VCaP (cell line): ENCODE results near the gene PRPF6.

ENCODE experiments used
- H3K27ac ChIP-seq: fragments of 450-650 bp; 2 replicates; pipeline ENCODE4 v1.5.1; 2017
- TF ChIP-seq, protein P1 (sequence below): fragments of 450-650 bp; conservative IDR thresholded peaks from 2 replicates; pipeline ENCODE4 v1.5.1; 2017; ENCODE audit warnings: mild to moderate bottlenecking, moderate library complexity

Gene PRPF6

DNA sequence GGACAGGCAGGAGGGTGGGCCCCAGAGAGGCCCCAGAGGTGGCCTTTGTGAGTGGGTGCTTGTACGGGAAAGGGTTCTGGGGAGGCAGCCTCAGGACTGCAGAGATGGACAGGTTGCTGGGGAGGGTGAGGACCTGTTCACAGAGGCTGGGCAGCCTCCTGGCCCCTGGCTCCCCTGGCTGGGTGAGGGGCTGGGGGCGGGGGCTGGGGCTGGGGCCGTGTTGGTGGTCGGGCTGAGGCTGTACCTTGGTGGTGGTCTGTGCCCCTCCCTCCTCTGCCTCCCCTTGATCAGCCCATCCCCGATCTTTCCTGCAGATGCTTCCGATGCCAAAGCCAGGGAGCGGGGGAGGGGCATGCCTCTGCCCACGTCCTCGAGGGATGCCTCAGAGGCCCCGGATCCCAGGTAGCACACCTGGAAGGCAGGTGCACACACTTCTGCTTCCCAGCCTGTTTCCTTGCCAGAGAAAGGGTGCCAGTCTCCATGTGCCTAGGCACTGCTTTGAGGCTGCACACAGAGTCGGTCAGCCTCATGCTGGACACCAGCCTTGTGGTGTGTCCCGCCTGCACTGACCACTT, 86.9 kb downstream of the PRPF6 start:
- no peak overlapping the region for H3K27ac ChIP-seq
- TF ChIP-seq, protein P1, sequence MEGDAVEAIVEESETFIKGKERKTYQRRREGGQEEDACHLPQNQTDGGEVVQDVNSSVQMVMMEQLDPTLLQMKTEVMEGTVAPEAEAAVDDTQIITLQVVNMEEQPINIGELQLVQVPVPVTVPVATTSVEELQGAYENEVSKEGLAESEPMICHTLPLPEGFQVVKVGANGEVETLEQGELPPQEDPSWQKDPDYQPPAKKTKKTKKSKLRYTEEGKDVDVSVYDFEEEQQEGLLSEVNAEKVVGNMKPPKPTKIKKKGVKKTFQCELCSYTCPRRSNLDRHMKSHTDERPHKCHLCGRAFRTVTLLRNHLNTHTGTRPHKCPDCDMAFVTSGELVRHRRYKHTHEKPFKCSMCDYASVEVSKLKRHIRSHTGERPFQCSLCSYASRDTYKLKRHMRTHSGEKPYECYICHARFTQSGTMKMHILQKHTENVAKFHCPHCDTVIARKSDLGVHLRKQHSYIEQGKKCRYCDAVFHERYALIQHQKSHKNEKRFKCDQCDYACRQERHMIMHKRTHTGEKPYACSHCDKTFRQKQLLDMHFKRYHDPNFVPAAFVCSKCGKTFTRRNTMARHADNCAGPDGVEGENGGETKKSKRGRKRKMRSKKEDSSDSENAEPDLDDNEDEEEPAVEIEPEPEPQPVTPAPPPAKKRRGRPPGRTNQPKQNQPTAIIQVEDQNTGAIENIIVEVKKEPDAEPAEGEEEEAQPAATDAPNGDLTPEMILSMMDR, result no peak

DNA sequence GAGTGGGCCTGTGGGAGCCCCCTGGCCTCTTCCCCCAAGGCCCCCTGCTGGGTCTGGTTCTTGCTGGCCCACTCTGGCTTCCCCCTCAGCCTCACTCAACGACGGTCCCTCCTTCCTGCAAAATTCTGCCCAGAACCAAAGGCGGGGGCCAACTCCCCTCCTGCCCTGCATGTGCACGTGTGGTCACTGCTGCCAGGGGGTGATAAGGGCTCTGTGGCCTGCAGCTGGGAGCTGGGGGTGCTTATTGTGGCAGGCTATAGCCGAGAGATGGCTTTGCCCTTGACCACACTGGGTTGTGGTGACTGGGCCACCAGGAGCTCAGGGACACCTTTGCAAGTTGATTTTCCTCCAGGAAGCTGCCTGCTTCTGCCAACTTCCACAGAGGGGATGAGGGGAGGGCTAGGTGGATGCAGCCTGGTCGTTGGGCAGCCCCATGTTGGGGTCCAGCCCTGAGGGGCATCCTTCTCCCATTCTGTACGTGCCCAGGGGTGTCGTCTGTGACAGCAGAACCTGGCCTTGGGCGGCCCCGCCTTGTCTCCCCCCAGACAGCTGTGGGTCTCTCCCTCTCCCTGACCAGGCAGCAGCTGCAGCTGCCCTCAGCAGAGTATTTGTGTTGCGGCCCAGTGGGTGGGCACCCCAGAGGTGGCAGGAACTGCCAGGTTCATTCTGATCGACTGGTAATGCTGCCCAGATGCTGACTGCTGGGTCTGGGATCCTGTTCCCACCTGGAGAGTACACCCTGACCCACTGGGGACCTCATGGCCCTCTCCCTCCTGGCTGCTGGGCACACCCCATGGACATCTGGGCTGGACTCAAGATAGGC, 87.7 kb downstream of the PRPF6 start:
- H3K27ac ChIP-seq, result no peak overlapping the region
- TF ChIP-seq, protein P1, result no peak

DNA sequence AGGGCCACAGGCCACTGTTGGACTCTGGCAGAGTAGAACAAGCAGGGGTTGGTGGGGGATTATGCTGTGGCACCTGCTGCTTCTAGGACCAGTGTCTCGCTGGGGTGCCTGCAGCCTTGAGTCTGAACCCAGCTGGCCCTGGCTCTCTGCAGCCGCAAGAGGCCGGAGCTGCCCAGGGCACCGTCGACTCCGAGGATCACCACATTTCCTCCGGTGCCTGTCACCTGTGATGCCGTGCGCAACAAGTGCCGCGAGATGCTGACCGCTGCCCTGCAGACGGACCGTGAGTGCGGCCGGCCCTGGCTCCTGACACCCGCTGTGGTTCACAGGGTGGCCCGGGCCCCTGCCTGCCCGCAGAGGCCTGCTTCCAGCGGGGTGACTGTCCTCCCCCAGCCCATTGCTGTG, 88.3 kb downstream of the PRPF6 start:
- TF ChIP-seq, protein P1, result no peak
- H3K27ac ChIP-seq, result no peak overlapping the region

DNA sequence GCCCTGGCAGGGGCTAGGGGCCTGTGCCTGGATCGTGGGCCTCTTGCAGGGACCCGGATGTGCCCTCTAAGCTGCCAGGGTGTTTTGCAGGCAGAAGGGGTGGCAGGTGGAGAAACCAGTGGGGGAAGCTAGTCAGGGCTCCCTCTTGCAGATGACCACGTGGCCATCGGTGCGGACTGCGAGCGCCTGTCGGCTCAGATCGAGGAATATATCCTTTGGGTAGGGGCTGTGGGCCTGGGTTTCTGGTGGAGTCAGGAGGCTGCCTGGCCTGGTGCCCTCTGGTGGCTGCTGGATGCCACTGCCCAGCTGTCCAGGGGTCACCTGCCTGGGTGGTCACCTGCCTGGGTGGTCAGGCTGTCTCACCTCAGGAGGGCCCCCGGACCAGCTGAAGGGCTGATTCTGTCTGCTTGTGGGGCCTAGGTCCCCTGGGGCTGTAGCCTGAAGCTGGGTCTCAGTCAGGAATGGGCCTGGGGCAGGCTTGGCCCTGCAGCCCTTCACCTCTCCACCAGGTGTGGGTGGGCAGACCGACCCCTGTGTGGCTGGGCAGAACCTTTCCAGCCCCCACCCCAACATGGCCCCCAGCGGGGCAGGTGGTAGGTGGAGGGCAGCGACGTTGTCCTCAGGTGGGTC, 88.8 kb downstream of the PRPF6 start:
- TF ChIP-seq, protein P1, result peak; percentile 97
- H3K27ac ChIP-seq, result no peak overlapping the region

DNA sequence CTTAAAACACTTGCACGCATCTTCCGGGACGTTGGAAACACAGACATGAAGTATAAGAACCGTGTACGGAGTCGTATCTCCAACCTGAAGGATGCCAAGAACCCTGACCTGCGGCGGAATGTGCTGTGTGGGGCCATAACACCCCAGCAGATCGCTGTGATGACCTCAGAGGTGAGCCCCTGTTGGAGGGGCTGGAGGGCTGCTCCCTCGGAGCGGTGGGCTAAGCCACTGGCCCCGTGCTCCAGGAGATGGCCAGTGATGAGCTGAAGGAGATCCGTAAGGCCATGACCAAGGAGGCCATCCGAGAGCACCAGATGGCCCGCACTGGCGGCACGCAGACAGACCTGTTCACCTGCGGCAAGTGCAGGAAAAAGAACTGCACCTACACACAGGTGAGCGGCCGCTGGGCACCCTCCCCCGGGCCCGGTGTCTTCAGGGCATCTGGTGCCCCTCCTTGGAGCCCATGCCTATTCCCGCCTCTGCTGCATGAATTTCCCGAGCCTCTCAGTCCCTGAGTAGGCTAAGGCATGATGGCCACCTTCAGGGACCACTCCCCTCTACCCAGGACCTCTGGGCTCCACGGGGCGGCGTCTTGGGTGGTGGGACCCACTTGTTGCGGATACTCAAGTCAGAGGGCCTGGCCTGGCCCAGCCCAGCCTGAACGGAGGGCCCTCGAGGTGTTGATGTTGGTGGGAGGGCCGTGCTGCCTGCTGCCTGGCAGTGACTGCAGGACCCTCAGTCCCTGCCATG, 89.5 kb downstream of the PRPF6 start:
- no peak overlapping the region for H3K27ac ChIP-seq
- TF ChIP-seq, protein P1, result no peak

DNA sequence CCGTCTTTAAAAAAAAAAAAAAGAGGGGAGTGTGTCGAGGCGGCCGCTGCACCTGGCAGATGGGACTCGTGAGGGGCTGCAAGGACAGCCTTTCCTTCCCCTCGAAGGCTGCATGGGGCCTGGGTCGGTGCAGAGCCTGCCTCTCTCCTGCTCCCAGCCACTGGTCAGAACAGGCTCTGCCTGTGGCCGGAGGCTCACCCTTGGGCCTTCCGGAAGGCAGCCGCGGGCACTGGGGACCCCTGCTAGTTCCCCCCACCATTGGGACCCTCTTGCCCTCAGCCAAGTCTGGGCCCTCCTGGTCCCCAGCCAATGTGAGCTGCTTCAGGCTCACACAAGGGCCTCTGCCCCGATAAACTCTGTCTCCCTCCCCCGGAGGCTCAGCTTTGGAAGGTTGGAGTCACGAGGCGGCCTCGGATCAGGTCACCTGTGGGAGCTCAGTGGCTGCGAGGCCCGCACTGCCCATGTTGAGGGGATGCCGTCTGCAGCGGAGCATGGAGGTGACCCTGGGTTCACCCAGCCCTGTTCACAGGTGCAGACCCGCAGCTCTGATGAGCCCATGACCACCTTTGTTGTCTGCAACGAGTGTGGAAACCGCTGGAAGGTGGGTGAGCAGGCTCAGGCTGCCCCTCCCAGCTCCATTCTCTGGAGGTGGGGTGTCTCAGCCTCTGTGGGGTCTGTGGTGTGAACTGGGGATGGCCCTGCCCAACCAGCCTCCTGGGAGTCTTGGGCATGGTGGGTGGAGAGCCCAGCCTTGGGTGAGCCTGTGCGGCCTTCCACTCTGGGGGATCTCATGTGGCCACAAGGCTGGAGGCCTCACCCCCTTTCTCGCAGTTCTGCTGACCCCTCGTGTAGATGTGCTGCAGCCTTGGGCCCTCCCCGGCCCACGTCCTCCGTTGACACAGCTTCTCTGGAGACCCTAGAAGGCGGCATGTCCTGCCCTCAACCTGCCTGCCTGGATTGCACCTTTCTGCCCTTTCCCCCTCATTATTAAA, 90.7 kb downstream of the PRPF6 start:
- H3K27ac ChIP-seq, result no peak overlapping the region

More for the DNA sequence above, 90.7 kb downstream of the PRPF6 start:
- TF ChIP-seq, protein P1, result no peak
